Measurements from ENCODE around the gene P2RX7.

GRCh38 chr12:121154793-121155375, 22.2 kb downstream of the P2RX7 start:
- no peak for TF ChIP-seq CTCF (IDR thresholded peaks at IDR 0.05)
- TF ChIP-seq POLR2AphosphoS5 (IDR thresholded peaks at IDR 0.05; ENCODE audit: low read depth, low read length), result no peak
- TF ChIP-seq REST (IDR thresholded peaks at IDR 0.05; ENCODE audit: insufficient read depth in 1 of 2, low read depth in 2 of 2, low read length in 1 of 2), result no peak

Measured in Panc1 (cell line).